ENCODE measurements around the gene ZNF286A. TPM values are rescaled to one million over a fixed set of nuclear protein-coding genes. Genes with fewer than 3 reads are reported as not detected.
"Not testable (repeated sequence)": the region's sequence is repeated elsewhere in the genome, so short reads cannot be mapped to it uniquely, and the experiment has no call there.

ZNF286A gene
- polyA plus RNA-seq, 4 donors, result 40.9 to 46.1 (median 43.4) TPM

DNA sequence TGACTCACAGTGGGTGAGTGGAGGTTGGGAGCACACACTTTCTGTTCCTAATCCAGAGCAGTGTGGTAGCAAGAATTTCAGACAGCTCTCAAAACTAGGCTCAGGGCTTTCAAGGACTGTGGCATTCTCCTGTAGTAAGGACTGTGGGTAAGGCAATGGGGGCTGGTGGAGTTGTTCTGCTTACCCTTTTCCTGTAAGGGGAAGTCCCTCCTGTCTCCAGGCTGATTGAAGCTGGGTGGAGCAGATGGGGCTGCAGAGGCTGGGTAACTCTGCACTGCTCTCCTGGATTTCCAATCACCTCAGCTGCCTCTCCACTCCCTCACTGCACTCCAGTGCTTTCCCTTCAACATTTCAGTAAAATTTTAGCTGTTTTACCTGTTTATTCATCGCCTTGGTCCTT is 12.1 kb upstream of the ZNF286A start:
- DNase-seq (ENCODE audit: low read depth in 4 of 4, low spot score in 3 of 4), result not testable (repeated sequence)

GRCh38 chr17:15698967-15699366 is 585 bp upstream of the ZNF286A start:
- not testable (repeated sequence) for DNase-seq (ENCODE audit: low read depth in 4 of 4, low spot score in 3 of 4)

- DNase-seq (ENCODE audit: low read depth in 4 of 4, low spot score in 3 of 4), result not testable (repeated sequence)
These were observed 385 bp downstream of the ZNF286A start for GRCh38 chr17:15699937-15700336.

DNA sequence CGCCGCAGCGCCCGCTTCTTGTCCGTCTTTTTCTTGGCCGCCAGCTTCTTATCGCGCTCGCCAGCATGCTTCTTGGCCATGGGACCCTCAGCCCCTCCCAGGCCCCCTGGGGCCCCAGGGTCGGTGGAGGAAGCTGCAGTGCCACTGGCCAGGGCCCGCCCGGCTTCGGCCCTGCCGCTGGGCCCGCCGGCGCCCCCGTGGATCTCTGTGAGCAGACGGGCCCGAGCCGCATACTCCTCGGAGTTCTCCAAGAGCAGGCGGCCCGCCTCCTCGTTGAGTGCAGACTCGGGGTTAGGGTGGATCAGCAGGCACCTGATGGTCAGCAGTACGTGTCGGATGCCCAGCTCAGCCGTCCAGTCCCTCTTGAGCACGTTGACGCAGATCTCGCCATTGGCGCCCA is 4.7 kb downstream of the ZNF286A start:
- not testable (repeated sequence) for DNase-seq (ENCODE audit: low read depth in 4 of 4, low spot score in 3 of 4)

GRCh38 chr17:15704813-15705212 is 5.3 kb downstream of the ZNF286A start:
- DNase-seq (ENCODE audit: low read depth in 4 of 4, low spot score in 3 of 4), result not testable (repeated sequence)

GRCh38 chr17:15708879-15709278 is 9.3 kb downstream of the ZNF286A start:
- DNase-seq (ENCODE audit: low read depth in 4 of 4, low spot score in 3 of 4), result not testable (repeated sequence)

- DNase-seq (ENCODE audit: low read depth in 4 of 4, low spot score in 3 of 4), result not testable (repeated sequence)
These were observed 17.3 kb downstream of the ZNF286A start for GRCh38 chr17:15716601-15717563.

DNA sequence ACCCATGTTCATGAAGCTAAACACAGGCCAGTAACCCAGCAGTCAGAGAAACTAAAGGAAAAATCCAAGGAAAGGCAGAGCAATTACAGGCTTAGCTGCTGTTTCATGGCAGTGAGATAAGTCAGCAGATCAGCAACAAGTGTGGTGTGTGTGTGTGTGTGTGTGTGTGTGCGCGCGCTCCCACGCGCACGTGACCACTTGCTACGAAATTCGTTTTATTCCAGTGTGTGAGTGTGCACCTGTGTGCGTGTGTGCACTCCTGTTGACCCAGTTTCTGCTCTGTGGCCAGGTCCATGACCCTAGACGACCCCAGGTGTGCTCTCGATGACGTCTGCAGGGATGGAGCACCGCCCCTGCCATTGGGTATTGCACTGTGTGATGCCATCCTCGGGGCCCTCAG is 31.0 kb downstream of the ZNF286A start:
- DNase-seq (ENCODE audit: low read depth in 4 of 4, low spot score in 3 of 4), result not testable (repeated sequence)

DNA sequence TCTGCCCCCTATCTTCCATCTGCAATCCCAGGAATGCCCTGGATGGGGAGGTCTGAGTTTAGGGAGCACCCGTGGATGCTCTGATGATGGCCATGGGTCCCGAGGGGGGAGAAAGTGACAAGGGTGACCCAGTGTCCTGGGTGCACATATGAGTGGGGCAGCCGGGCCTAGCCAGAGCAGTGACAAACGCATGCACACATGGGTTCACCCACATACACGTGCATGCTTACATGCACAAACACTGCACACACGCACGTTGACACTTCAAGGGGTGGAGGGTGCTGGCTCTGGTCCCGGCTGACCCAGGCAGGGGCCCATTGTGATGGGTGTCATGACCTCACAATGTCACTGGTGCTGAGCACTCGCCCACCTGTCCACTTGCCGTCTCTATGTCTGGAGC is 32.3 kb downstream of the ZNF286A start, which contains the start of gene TBC1D26:
Gene TBC1D26 (plus strand): TSS at position 384 of the 400 bp plus-strand sequence. CDS start 3,066 bp downstream, outside the sequence.
- not testable (repeated sequence) for DNase-seq (ENCODE audit: low read depth in 4 of 4, low spot score in 3 of 4)

GRCh38 chr17:15733174-15733789 is 33.7 kb downstream of the ZNF286A start:
- not testable (repeated sequence) for DNase-seq (ENCODE audit: low read depth in 4 of 4, low spot score in 3 of 4)

DNA sequence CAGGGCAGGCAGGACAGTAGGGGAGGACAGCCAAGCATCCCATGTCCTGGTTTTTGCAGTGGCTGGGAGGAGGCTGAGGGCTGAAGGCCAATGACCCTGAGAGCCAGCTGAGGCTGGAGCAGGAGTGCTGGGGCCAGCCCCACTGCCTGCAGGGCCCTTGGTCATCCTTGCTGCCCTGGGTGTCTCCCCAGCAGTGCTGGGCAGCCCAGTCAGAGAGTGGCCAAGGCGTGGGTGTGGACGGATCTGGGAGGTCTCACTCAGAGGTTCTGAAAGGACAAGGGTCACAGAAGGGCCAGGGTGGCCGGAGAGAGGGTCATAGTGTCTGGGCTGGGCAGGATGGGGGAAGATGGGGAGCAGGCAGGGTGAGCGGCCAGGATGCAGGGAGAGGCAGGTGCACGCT is 37.0 kb downstream of the ZNF286A start:
- not testable (repeated sequence) for DNase-seq (ENCODE audit: low read depth in 4 of 4, low spot score in 3 of 4)

GRCh38 chr17:15738066-15738465 is 38.5 kb downstream of the ZNF286A start:
- DNase-seq (ENCODE audit: low read depth in 4 of 4, low spot score in 3 of 4), result no peak

- DNase-seq (ENCODE audit: low read depth in 4 of 4, low spot score in 3 of 4), result not testable (repeated sequence)
These were observed 39.7 kb downstream of the ZNF286A start for GRCh38 chr17:15739259-15739658.

GRCh38 chr17:15740041-15740440 is 40.5 kb downstream of the ZNF286A start:
- not testable (repeated sequence) for DNase-seq (ENCODE audit: low read depth in 4 of 4, low spot score in 3 of 4)

DNA sequence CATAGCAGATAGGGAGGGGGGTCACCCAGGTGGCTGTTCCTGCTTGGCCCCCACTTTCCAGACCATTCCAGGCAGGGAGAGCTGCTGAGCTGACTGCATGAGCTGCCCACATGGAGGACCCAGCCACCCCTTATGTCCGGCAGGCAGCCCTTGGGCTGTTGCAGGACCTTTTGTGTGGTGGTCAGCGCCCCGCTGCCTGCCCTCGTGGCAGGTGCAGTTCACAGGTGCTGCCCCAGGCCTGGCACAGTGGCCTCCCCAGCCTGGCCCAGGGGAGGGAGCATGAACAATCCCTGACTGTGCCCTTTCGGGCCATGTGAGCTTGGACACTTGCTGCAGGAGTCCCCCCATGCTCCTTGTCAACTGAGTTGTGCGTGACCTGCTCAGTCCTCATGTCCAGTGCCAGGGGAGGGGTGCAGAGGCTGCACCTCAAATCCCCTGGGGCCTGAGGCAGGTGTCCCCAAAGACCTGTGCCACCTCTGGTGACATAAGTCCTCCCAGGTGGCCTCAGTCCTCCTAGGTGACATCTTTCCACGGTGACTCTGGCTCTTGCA is 41.1 kb downstream of the ZNF286A start:
- no peak for DNase-seq (ENCODE audit: low read depth in 4 of 4, low spot score in 3 of 4)

DNA sequence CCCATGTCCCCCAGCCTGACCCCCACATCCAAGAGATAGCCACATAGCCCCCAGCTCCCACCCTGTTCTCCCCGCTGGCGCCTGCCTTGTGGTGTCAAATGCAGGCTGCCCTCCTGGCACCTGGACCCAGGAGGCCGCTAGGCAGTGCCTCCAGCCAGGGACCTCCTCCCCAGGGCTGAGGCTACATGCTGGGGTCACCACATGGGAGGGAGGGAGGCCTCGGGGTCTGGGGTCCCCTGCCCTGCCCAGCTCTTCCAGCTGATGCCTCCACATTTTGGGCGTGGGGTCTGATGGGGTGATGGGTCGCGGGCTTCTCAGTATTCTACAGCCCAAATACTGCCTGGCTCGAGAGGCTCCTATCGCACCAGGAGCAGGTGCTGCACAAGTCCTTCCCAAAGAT is 42.1 kb downstream of the ZNF286A start:
- no peak for DNase-seq (ENCODE audit: low read depth in 4 of 4, low spot score in 3 of 4)

- no peak for DNase-seq (ENCODE audit: low read depth in 4 of 4, low spot score in 3 of 4)
These were observed 42.7 kb downstream of the ZNF286A start for GRCh38 chr17:15742051-15742795.

GRCh38 chr17:15742921-15743320 is 43.4 kb downstream of the ZNF286A start:
- no peak for DNase-seq (ENCODE audit: low read depth in 4 of 4, low spot score in 3 of 4)

DNA sequence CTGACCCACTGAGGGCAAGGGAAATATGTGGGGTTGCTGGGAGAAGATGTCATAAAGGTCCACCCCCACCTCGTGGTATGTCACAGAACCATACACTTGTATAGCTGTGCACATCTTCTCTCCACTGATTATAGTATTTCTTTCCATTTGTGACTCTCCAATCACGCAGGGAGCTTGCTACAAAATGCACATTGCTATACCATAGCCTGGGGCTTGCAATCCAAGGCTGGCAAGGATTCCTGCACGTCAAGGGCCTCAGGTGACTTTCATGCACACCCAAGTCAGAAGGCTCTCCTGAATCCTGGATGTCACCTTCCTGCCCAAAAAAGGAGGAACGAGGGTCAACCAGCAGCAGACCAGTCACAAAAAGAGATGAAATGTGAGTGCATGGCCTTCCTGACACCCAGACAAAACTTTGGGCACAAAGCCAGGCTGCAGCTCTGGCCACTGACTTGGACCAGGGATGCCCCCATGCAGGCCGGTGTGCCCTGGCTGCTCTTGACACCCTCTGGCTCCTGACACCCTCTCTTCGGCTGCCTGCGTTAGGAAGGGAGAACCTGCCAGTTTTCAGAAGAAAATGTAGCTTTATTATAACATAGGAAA is 44.6 kb downstream of the ZNF286A start:
- no peak for DNase-seq (ENCODE audit: low read depth in 4 of 4, low spot score in 3 of 4)

- no peak for DNase-seq (ENCODE audit: low read depth in 4 of 4, low spot score in 3 of 4)
These were observed 45.3 kb downstream of the ZNF286A start for GRCh38 chr17:15744885-15745284.

Measured in left renal pelvis (tissue), 4 donors.